Stimulated activated CD8-positive, alpha-beta memory T cell treated with anti-CD3 and anti-CD28 coated beads, Interleukin-15, amount 100 ng/mL, for 1 hour (primary cell): ENCODE results near the gene ZFYVE28.

Source experiments
- DNase-seq: peaks from one replicate; pipeline ENCODE4 v3.0.0-alpha.2; 2020; ENCODE audit warnings: low read depth

The ZFYVE28 gene

GRCh38 chr4:2352729-2353221, 65.7 kb downstream of the ZFYVE28 start:
- DNase-seq = no peak

DNA sequence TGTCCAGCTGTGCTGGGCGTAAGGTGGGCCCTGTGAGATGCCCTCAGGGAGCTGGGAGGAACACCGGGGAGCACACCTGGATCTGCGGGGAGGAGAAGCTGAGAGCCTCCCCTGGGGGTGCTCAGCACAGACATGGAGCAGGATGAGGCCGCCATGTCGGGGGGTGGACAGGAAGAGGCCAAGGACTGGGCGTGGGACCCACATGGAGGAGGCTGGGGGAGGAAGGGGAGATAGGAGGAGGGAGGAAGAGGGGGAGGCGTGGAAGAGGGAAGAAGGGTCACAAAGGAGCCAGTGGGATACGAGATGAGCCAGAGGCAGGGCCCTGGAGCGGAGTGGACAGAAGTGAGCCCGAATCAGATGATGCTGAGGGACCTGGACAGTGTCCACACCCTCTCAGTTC, 66.3 kb downstream of the ZFYVE28 start:
- DNase-seq = no peak

DNA sequence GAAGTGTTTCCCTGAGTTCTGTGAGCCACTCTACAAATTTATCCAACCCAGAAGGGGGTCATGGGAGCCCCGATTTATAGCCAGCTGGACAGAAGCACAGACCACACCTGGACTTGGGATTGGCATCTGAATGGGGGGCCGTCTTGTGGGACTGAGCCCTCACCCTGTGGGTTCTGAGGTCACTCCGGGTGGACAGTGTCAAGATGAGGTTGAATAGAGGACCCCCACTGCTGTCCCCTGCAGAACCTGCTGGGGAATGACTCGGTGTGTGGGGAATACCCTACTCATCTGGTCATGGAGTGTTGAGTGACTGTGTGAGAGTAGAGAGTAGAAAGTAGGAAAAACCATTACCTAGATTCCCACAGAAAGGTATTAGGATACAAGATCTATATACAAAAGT, 67.5 kb downstream of the ZFYVE28 start:
- DNase-seq = no peak

DNA sequence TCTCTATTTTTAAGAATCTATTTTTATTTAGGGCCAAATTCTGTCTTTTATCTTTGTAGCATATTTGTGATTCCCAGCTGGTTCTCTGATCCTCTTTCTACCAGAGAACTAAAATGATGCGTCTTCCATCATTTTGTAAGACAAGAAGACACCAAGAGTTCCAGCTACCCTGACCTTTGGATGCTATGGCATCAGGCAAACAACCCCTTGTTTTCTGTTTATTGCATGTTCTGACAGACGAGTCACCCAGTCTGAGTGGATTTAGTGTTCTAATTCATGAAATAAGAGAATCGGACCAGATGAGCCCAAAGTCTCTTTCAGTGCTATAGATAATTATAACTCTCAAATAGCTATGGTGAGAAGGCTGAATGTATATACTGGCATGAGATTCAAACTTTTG, 69.7 kb downstream of the ZFYVE28 start:
- no peak for DNase-seq

GRCh38 chr4:2347190-2347589, 71.3 kb downstream of the ZFYVE28 start:
- no peak for DNase-seq

- no peak for DNase-seq
These were observed 75.0 kb downstream of the ZFYVE28 start for GRCh38 chr4:2343476-2343875.

DNA sequence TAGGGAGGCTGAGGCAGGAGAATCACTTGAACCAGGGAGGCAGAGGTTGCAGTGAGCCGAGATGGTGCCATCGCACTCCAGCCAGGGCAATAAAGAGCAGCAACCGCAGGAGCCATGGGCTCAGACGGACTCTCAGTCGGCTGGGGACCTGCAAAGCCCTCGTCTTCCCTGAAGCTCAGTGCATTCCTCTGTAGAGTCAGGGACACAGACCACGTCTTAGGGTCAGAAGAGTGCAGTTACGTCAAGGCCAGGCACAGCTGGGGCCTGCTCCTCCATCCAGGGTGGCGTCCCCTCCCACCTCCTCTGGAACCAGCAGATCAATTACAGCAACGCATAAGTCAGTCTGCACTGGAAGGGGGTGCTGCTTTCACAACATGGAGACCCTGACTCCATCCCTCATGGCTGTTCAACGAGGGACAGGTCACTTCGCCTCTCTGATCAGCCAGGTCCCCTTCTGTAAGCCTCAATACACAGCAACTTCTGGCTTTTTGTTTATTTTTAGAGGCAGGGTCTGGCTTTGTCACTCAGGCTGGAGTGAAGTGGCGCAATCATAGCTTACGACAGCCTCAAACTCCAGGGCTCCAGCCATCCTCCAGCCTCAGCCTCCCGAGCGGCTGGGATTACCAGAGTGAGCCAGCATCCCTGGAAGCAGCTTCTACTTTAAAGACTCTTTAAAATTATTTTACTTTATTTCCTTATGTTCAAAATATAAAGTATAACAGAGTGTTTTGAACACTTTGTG, 76.4 kb downstream of the ZFYVE28 start:
- DNase-seq = no peak

DNA sequence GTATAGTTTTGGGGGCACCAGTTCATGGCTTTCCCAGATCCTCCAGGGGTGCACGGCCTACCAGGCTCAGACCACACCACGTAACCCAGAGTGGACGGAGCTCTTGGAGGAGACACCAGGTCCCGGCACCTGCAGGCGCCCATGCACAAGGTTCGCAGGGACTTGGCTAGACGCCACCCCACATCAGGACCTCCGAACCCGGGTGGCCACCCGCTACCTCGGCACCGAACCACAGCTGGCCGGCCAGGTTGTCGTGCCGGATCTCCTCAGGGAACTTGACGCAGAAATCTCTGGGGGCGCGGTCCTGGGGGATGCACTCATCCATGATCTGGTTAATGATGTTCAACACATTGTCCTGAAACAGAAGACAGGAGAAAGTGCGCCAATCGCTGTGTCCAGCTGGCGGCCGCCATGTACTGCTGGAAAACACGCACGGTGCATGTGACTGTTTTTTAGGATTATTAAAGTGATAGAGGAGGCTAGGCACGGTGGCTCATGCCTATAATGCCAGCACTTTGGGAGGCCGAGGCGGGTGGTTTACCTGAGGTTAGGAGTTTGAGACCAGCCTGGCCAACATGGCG, 77.1 kb downstream of the ZFYVE28 start:
- DNase-seq = no peak

DNA sequence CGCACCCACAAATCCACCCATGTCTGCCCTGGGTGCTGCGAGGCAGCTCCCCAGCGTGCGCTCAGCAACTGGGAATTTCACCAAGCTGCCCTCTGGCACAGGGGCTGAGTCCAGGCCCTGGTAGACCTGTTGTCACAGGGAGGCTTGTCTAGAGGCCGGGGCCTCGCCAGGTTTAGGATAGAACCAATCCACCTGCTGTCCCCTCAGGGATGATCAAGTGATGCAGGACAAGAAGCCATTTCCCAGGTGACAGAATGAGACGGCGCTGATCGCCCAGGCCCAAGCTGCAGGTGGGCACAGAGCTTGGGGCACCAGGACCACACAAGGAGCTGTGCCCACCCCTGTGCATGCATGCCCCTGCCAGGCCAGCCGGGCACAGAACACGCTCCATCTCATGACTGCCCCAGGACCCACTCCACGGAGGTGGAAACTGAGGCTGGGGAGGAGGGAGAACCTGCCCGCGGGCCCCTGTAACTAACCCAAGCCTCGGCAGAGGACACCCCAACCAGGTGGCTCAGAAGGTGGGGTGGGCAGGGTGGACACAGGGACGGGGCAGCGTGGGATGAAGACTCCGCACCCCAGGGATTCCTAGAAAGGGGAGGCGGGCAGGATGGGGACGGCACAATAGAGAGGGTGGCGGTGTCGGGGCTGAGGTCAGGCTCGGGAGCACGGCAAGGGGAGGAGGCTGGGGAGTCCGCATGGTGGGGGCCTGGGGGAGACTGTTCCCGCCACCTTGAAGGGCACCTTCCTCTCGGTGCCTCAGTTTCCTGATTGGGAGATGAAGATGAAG, 78.0 kb downstream of the ZFYVE28 start:
- DNase-seq = no peak

DNA sequence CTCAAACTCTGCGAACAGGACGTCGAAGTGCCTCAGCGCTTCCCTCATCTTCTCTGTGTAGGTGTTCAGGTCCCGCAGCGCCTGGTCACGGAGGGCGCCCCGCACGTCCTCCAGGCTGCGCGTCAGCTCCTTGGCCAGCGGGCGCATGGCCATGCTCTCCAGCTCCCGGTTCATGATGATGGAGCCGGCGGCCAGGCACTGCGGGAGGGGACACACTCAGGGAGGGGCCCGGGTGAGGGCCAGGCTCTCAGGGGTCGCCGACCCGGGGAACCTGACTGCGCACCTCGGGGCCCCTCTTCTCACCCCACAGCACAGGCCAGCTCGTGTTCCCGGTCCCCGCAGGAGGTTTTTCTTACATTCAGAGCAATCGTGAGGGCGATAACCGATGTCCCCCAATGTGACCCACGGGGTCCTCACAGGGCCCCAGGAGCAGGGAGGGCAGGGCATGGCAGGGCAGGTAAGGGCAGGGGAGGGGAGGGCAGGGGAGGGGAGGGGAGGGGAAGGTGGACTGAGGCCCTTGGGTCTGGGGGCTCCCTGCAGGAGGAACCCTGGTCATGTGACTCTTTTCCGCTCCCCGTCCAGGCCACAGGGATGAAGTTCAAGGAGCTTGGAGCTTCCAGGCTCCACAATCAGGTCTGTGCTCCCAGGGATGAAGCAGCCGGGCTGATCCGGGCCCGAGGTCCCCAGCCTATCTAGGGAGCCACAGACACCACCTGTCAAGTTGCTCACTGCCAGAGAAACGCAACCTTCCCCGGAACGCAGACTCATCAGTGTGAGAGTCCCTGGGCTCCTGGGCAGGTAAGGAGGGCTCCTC, 78.8 kb downstream of the ZFYVE28 start:
- DNase-seq = no peak

GRCh38 chr4:2338754-2339457, 79.5 kb downstream of the ZFYVE28 start:
- no peak for DNase-seq

DNA sequence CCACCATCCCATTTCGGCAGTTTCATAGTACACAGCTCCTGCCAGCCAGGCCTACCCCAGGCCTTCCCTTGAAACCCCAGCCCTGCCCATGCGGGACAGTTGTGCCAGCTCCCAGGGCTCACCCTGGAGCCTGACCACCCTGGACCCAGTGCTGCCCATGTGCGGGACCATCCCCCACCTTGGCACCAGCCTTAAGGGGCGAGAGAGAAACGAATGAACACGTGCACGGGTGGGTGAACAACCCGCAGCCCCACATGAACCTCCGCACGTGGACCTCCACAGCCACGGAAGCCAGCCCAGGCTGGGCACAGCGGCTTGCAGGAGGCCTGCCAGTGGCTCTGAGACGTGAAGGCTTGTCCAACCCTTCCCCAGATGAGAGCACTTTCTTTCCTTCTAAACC, 80.5 kb downstream of the ZFYVE28 start:
- no peak for DNase-seq

DNA sequence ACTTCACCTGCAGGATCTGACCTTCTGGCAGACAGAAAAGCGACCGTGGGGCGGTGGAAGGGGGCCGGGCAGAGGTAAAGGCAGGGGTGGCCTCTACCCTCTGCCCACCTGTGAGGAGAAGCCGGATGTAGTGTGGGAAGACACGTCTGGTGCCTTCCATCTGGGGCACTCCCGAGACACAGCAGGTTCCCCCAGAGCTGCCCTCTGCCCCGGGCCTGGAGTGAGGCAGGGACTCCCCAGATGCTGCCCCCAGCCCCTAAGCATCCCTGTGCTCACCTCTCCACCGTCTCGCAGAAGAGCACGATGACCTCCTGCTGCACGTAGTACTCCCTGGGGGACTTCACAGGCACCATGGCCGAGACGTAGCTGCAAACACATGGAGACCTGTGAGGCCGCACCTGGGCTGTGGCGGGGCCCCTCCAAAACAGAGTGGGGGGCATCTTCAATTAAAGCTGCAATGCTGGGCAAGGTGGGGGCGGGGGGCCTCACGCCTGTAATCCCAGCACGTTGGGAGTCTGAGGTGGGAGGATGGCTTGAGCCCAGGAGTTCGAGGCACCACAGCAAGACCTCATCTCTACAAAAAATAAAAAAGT, 81.2 kb downstream of the ZFYVE28 start:
- no peak for DNase-seq

- DNase-seq = no peak
These were observed 81.8 kb downstream of the ZFYVE28 start for GRCh38 chr4:2336659-2337058.

- DNase-seq = no peak
These were observed 82.7 kb downstream of the ZFYVE28 start for GRCh38 chr4:2335729-2336101.

GRCh38 chr4:2334826-2335728, 83.4 kb downstream of the ZFYVE28 start:
- no peak for DNase-seq

GRCh38 chr4:2333916-2334644, 84.4 kb downstream of the ZFYVE28 start:
- no peak for DNase-seq

GRCh38 chr4:2333356-2333841, 85.0 kb downstream of the ZFYVE28 start:
- no peak for DNase-seq

DNA sequence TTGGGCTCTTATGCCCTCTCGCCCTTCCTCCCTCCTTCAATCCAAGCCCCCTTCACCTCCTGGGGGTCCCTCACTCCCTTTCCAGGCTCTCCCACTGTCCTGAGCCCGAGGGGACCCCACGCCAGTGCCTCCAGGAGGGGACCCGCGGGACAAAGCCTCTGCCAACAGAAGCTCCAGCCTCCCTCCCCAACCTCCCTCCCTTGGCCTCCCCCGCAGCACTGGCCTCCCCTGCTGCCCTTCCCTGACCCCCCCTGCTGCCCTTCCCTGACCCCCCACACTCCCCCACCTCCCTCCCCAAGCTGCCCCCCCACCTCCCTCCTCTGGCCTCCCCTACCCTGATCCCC, 85.5 kb downstream of the ZFYVE28 start:
- no peak for DNase-seq
